ENCODE data around the gene KCNAB2.

The KCNAB2 gene

DNA sequence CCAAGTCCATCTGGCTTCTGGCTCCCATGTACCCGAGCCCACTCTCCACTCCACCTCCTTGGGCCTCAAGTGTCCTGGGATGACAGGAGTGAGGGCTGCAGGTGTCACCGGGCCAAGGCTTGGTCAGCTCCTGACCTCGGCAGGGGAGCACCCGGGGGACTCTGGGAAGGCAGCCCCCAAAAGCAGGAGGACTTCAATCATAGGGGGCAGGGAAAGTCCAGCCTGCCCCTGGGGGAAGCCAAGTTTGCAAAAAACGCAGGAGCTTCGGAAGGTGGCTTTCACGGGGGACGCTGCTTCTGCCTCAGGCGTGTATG lies 56.8 kb downstream of the KCNAB2 start:
- no peak for DNase-seq (ENCODE audit: low read depth, low spot score)
- CTCF ChIA-PET, result no interaction called here

GRCh38 chr1:6103111-6103853 lies 57.6 kb downstream of the KCNAB2 start:
- DNase-seq (ENCODE audit: low read depth, low spot score), result no peak
- no peak overlapping the region for H3K4me3 ChIP-seq (ENCODE audit: low read depth, low read length)
- POLR2A ChIA-PET, result no interaction called here
- TF ChIP-seq, protein P1, sequence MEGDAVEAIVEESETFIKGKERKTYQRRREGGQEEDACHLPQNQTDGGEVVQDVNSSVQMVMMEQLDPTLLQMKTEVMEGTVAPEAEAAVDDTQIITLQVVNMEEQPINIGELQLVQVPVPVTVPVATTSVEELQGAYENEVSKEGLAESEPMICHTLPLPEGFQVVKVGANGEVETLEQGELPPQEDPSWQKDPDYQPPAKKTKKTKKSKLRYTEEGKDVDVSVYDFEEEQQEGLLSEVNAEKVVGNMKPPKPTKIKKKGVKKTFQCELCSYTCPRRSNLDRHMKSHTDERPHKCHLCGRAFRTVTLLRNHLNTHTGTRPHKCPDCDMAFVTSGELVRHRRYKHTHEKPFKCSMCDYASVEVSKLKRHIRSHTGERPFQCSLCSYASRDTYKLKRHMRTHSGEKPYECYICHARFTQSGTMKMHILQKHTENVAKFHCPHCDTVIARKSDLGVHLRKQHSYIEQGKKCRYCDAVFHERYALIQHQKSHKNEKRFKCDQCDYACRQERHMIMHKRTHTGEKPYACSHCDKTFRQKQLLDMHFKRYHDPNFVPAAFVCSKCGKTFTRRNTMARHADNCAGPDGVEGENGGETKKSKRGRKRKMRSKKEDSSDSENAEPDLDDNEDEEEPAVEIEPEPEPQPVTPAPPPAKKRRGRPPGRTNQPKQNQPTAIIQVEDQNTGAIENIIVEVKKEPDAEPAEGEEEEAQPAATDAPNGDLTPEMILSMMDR (IDR thresholded peaks at IDR 0.05; ENCODE audit: insufficient read depth, low read length, missing control alignments), result no peak
- CTCF ChIA-PET, result no interaction called here

More for the DNA sequence above, 56.8 kb downstream of the KCNAB2 start:
- no peak overlapping the region for H3K4me3 ChIP-seq (ENCODE audit: low read depth, low read length)
- TF ChIP-seq, protein P1 (IDR thresholded peaks at IDR 0.05; ENCODE audit: insufficient read depth, low read length, missing control alignments), result no peak
- POLR2A ChIA-PET, result no interaction called here

DNA sequence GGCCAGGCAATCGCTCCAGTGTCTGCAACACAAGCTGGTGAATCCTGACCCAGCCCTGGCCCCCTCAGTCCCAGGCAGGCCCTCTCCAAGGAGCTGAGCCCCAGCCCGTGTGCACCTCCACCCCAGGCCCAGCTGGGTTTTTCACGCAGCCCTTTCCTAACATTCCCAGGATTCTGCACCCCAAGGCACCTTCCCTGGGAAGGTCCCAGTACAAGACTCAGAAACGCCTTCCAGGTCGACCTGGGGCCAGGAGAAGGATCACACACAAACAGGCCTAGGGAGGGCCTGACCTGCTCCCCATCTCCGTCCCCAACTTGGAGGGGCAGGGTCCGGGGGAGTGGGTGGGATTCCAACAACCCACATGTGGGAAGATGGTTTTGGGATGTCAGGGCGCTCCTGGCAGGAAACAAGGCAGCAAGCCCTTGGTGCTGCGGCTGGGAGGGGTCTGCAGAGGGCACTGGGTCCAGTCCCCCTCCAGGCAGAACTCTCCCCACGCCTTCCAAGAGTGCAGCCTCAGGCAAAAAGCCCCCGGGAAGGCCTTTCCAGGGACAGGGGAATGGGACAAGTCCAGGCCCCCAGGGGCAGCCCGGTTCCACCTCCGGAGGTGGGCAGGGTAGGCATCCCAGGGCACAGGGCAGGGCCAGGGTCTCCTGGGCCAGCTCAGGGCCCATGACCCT lies 58.3 kb downstream of the KCNAB2 start:
- CTCF ChIA-PET, result no interaction called here
- TF ChIP-seq, protein P1 (IDR thresholded peaks at IDR 0.05; ENCODE audit: insufficient read depth, low read length, missing control alignments), result no peak
- H3K4me3 ChIP-seq (ENCODE audit: low read depth, low read length), result no peak overlapping the region
- POLR2A ChIA-PET, result no interaction called here
- DNase-seq (ENCODE audit: low read depth, low spot score), result no peak

DNA sequence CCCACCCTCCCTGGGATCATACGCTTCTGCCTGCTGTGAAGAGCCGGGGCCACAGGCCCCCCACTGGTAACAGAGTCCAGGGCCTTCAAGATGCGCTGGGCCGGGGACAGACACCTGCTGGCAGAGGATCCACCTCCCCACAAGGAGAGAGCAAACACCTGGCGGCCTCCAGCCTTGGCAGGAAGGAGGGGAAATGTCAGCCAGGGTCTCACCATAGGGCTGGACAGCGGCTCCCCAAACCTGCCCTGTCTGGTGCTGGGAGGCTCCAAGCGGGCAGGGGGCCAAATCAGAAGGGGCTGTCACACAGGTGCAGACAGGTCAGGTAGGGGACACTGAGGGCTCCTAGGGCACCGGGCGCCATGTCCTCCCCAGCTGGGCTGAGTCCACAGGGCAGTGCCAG lies 58.9 kb downstream of the KCNAB2 start:
- CTCF ChIA-PET, result no interaction called here
- TF ChIP-seq, protein P1 (IDR thresholded peaks at IDR 0.05; ENCODE audit: insufficient read depth, low read length, missing control alignments), result no peak
- no peak overlapping the region for H3K4me3 ChIP-seq (ENCODE audit: low read depth, low read length)
- no peak for DNase-seq (ENCODE audit: low read depth, low spot score)
- POLR2A ChIA-PET, result no interaction called here

DNA sequence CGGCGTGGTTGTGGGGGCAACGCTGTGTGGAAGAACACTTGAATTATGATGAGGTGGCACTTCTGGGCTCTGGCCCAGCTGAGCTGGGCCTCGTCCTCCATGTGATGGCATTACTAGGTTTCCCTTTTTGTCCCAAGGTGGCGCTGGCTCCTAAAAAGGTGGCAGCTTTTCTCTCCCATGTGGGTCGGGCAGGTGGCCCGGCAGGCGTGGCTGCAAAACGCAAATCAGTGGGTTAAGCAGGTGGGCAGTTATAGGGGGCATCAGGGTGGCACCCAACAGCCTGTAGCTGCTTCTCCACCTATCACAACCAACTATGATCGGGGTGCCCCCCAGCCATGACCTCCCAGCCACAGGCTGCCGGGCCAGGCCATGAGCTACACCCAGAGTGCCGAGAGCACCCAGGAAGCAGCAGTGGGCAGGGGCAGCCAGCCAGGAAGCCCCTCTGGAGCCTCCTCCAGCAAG lies 59.6 kb downstream of the KCNAB2 start:
- ChIA-PET POLR2A (no interaction called here), CTCF (no interaction called here)
- no peak for DNase-seq (ENCODE audit: low read depth, low spot score)
- TF ChIP-seq, protein P1 (IDR thresholded peaks at IDR 0.05; ENCODE audit: insufficient read depth, low read length, missing control alignments), result no peak
- no peak overlapping the region for H3K4me3 ChIP-seq (ENCODE audit: low read depth, low read length)

GRCh38 chr1:6105763-6106162 lies 60.1 kb downstream of the KCNAB2 start:
- no peak overlapping the region for H3K4me3 ChIP-seq (ENCODE audit: low read depth, low read length)
- DNase-seq (ENCODE audit: low read depth, low spot score), result no peak
- ChIA-PET CTCF (no interaction called here), POLR2A (no interaction called here)
- TF ChIP-seq, protein P1 (IDR thresholded peaks at IDR 0.05; ENCODE audit: insufficient read depth, low read length, missing control alignments), result no peak

Data from AG04449 (cell line).